ENCODE data around the gene CLSTN2.

DNA sequence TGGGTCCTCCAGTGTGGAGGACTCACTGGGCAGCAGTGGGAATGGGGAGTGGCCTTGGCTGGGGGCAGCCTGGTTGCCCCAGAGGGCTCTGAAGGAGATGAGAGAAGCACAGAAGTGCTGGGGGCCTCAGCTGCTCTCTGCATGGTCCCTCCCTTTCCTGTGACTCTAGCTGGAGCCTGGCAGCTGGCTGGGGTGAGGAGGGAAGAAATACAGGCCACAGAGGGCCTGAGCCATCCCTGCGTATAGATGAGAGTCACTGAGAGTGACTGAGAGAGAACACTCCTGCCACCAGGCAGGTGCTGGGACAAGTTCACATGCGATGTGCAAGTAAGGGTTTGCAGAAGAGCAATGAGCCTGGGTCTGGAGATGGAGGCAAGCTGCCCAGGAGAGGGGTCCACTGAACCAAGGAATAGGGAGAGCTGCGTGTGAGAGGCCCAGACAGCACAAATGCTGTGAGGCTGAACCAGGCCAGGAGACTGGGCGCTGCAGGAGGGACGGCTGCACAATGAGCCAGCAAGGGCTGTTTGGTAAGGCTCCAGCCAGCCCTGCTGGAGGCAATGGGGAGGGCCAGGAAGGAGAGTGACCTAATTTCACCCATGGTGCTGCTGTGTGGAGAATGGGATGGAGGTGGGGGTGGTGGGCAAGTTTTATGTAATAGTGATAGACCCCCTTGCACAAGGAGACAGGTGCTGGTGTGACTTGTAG is 87.2 kb downstream of the CLSTN2 start:
- TF ChIP-seq, protein P1, sequence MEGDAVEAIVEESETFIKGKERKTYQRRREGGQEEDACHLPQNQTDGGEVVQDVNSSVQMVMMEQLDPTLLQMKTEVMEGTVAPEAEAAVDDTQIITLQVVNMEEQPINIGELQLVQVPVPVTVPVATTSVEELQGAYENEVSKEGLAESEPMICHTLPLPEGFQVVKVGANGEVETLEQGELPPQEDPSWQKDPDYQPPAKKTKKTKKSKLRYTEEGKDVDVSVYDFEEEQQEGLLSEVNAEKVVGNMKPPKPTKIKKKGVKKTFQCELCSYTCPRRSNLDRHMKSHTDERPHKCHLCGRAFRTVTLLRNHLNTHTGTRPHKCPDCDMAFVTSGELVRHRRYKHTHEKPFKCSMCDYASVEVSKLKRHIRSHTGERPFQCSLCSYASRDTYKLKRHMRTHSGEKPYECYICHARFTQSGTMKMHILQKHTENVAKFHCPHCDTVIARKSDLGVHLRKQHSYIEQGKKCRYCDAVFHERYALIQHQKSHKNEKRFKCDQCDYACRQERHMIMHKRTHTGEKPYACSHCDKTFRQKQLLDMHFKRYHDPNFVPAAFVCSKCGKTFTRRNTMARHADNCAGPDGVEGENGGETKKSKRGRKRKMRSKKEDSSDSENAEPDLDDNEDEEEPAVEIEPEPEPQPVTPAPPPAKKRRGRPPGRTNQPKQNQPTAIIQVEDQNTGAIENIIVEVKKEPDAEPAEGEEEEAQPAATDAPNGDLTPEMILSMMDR (IDR thresholded peaks at IDR 0.05): no peak
- TF ChIP-seq POLR2A (IDR thresholded peaks at IDR 0.05): no peak
